SKM-1 treated with dmso at 0.1 percent for 144 hours (cell line): ENCODE data around the gene MTO1.
"Not testable (repeated sequence)": the region's sequence is repeated elsewhere in the genome, so short reads cannot be mapped to it uniquely, and the experiment has no call there.

ENCODE experiments used
- DNase-seq: peaks from one replicate; lab custom pipeline; 2025; ENCODE audit not compliant: unreplicated experiment; lab: John Stamatoyannopoulos, UW

MTO1 gene

DNA sequence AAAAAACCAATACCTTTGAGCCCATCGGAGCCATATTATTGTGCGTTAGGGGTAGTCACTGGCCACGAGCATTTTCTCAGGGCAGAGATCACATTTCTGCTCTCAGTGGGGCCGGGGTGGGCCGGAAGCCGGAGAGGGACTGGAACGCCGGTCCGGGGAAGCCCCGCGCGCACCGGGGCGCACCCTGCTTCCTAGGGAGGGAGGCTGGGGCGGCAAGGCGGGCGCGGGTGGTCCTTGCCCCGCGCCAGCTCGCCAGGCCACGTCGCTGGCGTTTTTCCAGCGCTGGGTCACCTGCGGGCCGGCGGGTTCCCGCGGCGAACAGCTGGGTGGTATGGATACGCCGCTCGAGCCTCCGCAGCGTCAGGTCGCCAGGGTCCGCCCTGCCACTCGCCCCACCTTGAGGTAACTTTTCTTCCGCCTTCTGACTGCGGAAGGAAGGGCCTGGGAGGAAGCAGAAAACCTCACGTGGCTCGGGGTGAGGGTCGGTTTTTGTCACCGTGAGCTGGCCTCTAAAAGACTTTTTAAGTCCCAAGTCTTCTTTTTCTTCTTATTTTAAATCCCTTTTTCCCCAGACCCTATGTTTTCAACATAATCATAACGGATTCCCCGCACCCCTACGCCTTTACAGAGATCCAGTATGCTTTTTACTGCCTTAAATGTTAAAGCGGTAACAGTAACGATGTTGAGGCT, 62.0 kb downstream of the MTO1 start:
- DNase-seq: peak; percentile 83

DNA sequence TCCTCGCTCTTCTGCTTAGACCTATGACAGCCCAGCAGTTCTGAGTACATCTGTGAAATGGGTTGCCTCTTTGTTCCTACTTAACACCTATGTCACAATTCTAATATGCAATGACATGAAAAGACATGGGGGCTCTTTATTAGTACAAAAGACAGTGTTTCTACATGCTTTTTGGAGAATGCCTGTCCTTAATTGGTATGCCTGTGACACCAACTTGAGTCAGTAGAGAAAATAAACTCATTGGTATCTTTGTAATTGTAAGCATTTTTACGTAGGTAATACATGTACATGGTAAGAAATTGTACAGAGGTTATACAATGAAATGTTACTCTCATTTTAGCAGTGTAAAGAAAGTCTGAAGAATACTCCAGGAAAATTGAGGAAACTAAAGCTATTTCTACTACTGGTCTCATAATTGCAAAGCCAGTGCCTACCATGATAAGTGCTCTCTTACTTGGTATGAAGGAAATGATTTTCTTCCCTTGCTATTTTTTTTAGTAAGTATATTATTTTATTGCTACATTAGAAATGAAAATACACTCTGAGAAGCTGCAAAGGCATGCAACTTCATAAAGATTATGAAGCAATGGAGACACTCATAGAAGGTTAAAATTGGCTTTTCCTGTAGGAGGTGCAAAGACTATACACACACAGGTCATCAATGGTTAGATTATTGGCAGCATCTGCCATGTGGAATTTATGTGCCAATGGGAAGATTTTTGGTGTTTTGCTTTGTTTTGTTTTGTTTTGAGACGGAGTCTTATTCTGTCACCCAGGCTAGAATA, 64.2 kb downstream of the MTO1 start:
- no peak for DNase-seq

DNA sequence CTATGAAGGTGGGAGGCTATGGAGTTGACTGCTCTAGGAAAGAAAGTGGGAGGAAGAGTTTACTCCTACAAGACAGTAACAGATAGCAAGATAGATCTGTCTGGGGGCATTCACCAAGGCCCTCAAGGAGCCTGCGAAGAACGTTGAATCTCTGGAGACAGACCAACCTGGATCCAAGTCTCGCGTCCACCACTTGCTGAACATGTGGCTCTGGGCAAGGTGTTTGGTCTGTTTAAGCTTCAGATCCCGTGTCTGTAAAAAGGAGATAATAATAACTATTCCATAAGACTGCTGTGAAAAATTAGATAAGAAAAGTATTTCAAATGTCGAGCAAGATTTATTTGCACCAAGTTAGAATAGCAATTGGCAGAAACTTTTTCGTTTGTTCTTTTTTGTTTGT, 67.4 kb downstream of the MTO1 start:
- DNase-seq: no peak

DNA sequence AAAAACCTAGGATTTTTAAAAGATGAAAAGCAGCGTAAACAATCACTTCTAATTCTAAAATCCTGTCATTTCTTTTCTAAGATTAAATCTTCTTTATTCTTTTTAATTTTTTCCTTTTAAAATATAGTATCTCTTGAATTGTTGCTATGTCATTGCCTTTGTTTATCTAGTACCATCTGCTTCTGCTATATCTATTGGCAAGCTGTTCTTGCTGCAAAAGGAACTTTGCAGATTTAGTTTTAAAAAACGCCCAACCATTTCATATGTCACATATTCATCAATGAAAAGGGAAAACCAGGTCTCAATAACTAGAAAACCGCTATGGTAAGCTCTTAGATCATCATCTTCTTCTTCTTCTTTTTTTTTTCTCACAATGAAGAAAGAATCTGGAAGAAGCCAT, 70.8 kb downstream of the MTO1 start:
- DNase-seq: no peak

DNA sequence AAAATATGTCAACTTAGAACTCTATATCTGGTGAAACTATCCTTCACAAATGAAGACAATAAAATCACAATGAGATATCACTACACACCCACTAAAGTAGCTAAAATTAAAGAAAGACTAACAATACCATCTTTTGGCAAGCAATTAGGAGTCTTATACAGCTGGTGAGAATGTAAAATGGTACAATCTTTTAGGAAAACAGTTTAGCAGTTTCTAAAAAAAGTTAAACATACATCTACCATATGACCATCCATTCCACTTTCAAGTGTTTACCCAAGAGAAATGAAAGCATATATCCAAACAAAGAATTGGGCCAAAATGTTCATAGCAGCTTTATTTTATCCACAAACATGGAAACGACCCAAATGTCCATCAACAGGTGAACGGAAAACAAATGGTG, 73.1 kb downstream of the MTO1 start:
- no peak for DNase-seq

DNA sequence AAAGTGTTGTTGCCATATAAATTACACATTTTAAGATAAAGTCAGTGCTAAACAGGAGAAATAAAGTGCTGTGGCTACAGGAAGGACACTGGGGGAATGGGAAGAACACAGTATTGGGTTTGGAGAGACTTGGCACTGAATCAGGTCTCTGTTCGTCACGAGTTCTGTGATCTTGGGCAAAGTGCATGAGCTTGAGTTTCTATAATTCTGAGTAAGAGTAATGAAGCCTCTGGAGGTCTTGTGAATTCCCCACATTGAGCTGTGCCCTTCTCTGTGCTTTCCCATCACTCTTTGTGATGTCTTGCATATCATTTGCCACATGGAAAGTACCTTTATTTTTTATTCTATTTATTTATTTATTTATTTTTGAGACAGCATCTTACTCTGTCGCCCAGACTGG, 76.1 kb downstream of the MTO1 start:
- no peak for DNase-seq

DNA sequence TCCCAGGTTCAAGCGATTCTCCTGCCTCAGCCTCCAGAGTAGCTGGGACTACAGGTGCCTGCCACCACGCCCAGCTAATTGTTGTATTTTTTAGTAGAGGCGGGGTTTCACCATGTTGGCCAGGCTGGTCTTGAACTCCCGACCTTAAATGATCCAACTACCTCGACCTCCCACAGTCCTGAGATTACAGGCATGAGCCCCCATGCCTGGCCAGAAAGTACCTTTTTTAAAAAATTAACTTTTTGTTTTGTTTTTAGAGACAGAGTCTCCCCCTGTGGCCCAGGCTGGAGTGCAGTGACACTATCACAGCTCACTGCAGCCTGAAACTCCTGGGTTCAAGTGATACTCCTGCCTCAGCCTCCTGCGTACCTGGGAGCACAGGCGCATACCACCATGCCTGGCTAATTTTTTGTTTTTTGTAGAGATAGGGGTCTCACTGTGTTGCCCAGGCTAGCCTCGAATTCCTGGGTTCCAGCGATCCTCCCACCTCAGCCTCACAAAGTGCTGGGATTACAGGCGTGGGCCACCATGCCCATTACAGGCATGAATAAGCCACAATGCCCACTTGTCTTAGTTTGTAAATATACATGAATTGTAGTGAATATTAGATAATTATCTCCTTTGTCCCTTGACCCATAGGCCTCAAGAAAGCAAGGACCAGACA, 76.7 kb downstream of the MTO1 start:
- DNase-seq: no peak

DNA sequence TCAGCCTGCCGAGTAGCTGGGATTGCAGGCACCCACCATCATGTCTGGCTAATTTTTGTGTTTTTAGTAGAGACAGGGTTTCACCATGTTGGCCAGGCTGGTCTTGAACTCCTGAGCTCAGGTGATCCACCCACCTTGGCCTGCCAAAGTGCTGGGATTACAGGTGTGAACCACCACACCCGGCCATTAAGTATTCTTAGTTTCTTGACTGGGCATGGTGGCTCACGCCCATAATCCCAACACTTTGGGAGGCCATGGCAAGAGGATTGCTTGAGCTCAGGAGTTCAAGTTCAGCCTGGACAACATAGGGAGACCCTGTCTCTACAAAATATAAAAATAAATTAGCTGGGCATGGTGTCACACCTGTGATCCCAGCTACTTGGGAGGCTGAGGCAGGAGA, 80.9 kb downstream of the MTO1 start:
- not testable (repeated sequence) for DNase-seq

DNA sequence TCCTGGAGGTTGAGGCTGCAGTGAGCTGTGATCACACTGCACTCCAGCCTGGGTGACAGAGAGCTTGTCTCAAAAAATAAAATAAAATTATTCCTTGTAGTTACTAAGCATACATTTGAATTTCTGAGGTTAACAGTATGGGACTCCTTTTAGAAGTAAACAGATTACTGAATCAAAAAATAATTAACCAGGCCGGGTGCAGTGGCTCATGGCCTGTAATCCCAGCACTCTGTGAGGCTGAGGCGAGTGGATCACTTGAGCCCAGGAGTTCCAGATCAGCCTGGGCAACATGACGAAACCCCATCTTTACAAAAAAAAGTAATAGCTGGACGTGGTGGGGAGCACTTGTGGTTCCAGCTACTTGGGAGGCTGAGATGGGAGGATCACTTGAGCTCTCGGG, 81.4 kb downstream of the MTO1 start:
- DNase-seq: no peak

DNA sequence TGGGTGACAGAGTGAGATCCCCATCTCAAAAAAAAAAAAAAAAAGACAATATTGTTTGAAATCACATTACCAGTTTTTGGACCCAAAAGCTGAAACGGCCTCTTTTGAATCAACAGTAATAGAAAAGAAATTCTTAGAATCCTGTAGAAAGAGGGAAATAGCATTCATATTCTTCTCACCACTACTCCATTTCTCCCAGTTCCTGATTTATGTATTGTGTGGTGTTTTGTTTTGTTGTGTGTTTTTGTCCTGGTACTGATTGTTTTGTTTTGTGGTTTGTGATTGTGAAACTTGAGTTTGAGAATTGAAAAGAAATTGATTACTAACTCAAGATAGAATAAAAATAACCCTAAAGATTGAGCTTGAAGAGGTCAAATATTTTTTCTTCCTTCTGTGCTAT, 85.5 kb downstream of the MTO1 start:
- no peak for DNase-seq

DNA sequence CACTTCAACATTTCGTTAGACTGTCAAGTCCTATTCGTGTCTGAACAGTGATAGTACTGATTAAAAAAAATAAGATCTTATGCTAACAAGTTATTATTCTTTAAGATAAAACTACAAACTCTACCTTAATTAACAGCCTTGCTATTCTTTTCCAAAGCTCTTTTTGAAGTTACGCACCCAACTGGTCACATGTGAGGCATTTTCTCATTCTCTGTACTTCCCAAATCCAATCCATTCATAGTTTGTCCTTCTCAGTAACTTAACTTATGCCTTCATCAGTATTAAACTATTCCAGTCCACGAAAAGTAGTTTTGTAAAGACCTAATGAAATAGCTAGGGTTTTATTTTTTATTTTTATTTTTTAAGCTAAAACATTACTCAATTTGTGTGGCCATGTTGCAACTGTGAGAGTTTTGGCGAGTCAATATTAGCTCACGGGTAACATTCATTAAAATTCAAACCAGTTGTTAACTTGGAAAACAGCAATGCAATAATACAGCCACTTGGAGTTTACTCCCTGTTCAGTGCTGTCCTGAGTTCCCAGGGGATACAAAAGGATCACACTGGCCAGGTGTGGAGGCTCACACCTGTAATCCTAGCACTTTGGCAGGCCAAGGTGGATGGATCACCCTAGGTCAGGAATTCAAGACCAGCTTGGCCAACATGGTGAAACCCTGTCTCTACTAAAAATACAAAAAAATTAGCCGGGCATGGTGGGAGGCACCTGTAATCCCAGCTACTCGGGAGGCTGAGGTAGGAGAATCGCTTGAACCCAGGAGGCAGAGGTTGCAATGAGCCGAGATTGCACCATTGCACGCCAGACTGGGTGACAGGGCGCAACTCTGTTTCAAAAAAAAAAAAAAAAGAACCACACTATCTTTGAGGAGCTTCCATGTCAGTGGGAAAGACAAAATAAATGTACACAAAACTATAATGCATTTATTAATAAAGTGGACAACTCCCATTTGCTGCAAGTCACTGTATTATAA, 87.2 kb downstream of the MTO1 start:
- DNase-seq: no peak

DNA sequence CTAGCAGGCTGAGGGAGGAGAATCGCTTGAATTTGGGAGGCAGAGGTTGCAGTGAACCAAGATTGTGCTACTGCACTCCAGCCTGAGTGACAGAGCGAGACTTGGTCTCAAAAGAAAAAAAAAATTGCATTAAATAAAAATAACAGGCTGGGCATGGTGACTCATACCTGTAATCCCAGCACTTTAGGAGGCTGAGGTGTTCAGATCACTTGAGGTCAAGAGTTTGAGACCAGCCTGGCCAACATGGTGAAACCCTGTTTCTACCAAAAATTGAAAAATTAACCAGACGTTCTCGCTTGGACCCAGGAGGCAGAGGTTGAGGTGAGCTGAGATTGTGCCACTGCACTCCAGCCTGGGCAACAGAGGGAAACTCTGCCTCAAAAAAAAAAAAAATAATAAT, 89.6 kb downstream of the MTO1 start:
- not testable (repeated sequence) for DNase-seq

DNA sequence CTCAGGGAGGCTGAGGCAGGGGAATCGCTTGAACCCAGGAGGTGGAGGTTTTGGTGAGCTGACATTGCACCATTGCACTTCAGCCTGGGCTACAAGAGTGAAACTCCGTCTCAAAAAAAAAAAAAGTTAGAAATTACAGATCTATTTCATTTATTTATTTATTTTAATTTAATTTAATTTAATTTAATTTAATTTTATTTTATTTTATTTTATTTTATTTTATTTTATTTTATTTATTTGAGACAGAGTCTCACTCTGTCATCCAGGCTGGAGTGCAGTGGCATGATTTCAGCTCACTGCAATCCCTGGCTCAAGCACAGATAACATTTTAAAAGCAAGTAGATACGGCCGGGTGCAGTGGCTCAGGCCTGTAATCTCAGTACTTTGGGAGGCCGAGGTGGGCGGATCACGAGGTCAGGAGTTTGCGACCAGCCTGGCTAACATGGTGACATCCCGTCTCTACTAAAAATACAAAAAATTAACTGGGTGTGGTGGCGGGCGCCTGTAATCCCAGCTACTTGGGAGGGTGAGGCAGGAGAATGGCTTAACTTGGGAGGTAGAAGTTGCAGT, 93.9 kb downstream of the MTO1 start:
- not testable (repeated sequence) for DNase-seq

DNA sequence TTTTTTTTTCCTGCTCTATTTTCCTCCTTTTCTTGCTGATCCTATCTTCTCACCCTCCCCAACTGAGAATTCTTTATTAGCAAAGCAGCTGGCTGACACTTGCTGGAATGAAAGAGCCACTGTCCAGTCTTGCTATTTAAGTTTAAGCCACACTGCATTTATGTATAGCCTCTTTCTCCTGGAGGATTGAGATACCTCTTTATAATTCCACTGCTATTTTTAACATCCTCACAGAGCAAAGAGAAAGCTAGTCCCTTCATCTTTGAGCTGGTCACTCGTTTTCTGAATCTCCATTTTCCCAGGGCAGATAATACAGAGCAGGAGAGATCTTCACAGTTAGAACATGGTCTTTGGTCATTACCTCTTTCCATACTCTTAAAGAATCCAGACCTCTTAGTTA, 95.3 kb downstream of the MTO1 start:
- DNase-seq: no peak
